ENCODE results near the gene NANS. TPM values are rescaled to one million over a fixed set of nuclear protein-coding genes. Genes with fewer than 3 reads are reported as not detected.
"Not testable (repeated sequence)": the region's sequence is repeated elsewhere in the genome, so short reads cannot be mapped to it uniquely, and the experiment has no call there.

NANS gene
- total RNA-seq, 1 donor from 2014 or later, result 117 TPM

- TF ChIP-seq CTCF (conservative IDR thresholded peaks at IDR 0.05; ENCODE audit: low read depth, low read length), result no peak
- peak within 1 kb of the TSS; percentile 72 for H3K4me3 ChIP-seq (ENCODE audit: low read depth, low read length)
- DNase-seq (ENCODE audit: low read depth), result no peak
Measured at GRCh38 chr9:98118640-98119601, 62.4 kb downstream of the NANS start, which contains the start of gene TRIM14. TRIM14 (minus strand) TSS chr9:98119222; CDS start chr9:98119188, 34 bp downstream.

- DNase-seq (ENCODE audit: low read depth), result no peak
- TF ChIP-seq CTCF (conservative IDR thresholded peaks at IDR 0.05; ENCODE audit: low read depth, low read length), result no peak
- no peak overlapping the region for H3K4me3 ChIP-seq (ENCODE audit: low read depth, low read length)
Measured at GRCh38 chr9:98120476-98120875, 63.9 kb downstream of the NANS start.

GRCh38 chr9:98121058-98121457 is 64.5 kb downstream of the NANS start:
- H3K4me3 ChIP-seq (ENCODE audit: low read depth, low read length), result no peak overlapping the region
- peak; percentile 45 for TF ChIP-seq CTCF (conservative IDR thresholded peaks at IDR 0.05; ENCODE audit: low read depth, low read length)
- DNase-seq (ENCODE audit: low read depth), result peak; percentile 36

- not testable (repeated sequence) for H3K4me3 ChIP-seq (ENCODE audit: low read depth, low read length); DNase-seq (ENCODE audit: low read depth)
Measured at GRCh38 chr9:98124091-98124490, 67.6 kb downstream of the NANS start.

- no peak for TF ChIP-seq CTCF (conservative IDR thresholded peaks at IDR 0.05; ENCODE audit: low read depth, low read length)
- no peak for DNase-seq (ENCODE audit: low read depth)
- H3K4me3 ChIP-seq (ENCODE audit: low read depth, low read length), result no peak overlapping the region
Measured at GRCh38 chr9:98124637-98125426, 68.3 kb downstream of the NANS start.

GRCh38 chr9:98127226-98127625 is 70.7 kb downstream of the NANS start:
- no peak for TF ChIP-seq CTCF (conservative IDR thresholded peaks at IDR 0.05; ENCODE audit: low read depth, low read length)
- DNase-seq (ENCODE audit: low read depth), result no peak

GRCh38 chr9:98128316-98128715 is 71.8 kb downstream of the NANS start:
- no peak overlapping the region for H3K4me3 ChIP-seq (ENCODE audit: low read depth, low read length)
- TF ChIP-seq CTCF (conservative IDR thresholded peaks at IDR 0.05; ENCODE audit: low read depth, low read length), result no peak
- DNase-seq (ENCODE audit: low read depth), result no peak

More at GRCh38 chr9:98127226-98127625, 70.7 kb downstream of the NANS start:
- H3K4me3 ChIP-seq (ENCODE audit: low read depth, low read length), result no peak overlapping the region
